ENCODE results near the gene HES7.

The HES7 gene

DNA sequence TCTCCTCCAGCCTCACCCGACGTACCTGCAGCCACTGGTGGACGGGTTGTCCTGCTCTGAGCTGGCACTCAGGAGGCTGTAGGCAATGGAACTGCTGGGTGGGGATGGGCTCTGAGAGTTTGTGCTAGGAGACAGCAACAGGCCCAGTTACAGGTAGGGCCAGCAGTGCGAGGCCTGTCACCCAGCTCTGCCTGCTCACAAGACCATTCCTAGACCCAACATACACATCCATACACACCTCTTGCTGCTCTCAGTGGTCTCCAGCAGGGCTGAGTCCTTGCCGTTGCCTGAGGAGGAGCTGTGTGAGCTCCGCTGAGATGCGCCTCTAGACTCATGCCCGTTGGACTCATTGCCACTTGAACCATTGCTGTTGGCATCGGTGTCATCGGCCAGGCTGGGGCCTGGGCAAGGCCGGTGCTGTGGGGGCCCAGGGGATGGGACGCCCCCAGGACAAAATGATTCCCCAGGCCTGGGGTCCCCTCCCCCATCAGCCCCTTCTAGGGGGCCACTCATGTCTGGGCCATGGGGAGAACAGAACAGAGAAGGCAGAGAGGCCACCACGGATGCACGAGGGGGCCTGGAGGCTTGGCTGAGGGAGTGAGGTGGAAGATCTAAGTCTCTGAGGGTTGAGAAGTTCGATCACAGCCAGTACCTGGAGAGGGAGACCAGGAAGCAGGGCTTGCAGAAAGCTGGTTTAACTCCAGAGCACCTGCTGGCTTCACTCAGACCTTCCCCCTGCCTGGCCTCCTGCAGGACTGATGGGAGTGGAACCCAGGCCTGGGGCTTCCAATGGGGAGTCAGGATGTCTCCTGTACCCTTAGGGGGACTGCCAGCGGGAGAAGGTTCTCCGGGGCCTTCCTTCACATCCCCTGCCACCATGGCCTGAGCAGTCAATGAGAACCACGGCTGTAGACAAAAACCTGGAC is 26.6 kb upstream of the HES7 start:
- Histone ChIP-seq H3K36me3 (ENCODE audit: control insufficient read depth, insufficient read depth, low read length) (peaks cover 37% of the 10 kb centered on the region), H3K27me3 (replicated peaks; ENCODE audit: control insufficient read depth, insufficient read depth, low read length) (no peaks in the 10 kb centered on the region), H3K4me3 (replicated peaks; ENCODE audit: low read depth, low read length) (peak overlapping the region; percentile 91)
- no peak for DNase-seq (ENCODE audit: extremely low read depth, insufficient read length)
- TF ChIP-seq CTCF (IDR thresholded peaks at IDR 0.05; ENCODE audit: insufficient read depth, low read length, poor library complexity, severe bottlenecking): no peak

DNA sequence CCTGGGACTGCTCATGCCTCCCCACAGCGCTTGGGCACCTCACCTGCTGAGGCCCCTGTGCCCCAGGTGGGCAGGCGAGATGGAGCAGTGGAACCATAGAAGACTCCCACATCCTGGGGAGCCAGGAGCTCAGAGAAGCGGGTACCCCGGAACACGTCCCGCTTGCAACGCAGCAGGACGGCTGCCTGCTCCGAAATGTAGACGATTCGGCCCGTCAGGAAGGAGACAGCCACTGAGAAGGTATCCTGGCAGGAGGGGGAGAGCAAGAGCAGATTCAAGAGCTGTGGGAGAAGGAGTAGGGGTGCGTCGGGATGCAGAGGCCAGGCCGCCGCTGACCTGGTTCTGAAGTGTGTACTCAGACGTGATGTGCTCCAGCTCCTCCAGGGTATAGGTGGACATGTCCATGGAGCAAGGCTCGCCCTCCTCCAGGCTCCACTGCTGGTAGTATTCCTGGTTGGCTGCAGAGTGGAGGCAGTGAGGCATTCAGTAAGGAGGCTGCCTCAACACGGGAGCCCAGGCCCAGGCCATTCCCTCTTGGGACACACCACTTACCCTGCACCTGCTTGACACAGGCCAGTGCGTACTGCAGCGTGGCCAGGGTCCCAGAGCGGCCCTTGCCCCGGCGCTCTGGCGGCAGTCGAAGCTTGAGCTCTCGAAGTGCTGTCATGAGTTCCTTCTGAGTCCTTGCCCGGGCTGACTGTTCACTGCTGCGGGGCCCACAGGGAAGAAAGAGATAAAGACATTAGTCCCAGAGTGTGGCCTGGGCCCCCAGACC is 25.7 kb upstream of the HES7 start:
- no peak overlapping the region for H3K4me3 ChIP-seq (replicated peaks; ENCODE audit: low read depth, low read length)
- no peak for DNase-seq (ENCODE audit: extremely low read depth, insufficient read length)
- no peak for TF ChIP-seq CTCF (IDR thresholded peaks at IDR 0.05; ENCODE audit: insufficient read depth, low read length, poor library complexity, severe bottlenecking)
- H3K27me3 ChIP-seq (replicated peaks; ENCODE audit: control insufficient read depth, insufficient read depth, low read length): no peaks in the 10 kb centered on the region
- H3K36me3 ChIP-seq (ENCODE audit: control insufficient read depth, insufficient read depth, low read length): peaks cover 40% of the 10 kb centered on the region

DNA sequence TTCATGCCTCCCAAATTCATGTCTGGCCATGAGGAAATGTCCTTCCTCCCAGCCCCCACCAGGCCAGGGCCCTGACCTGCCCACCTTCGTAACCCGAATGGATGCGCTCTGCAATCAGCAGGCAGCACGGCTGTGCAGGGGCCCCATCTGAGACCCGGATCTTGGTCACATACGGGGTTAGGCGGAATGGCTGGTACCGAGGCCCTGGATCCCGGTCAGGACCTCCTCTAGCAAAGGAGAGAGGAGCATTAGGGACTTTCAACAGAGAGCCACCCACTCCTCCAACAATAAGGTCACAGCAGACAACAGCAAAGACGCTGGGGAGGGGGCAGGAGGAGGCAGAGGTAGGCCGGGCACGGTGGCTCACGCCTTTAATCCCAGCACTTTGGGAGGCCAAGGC is 24.7 kb upstream of the HES7 start:
- no peak overlapping the region for H3K4me3 ChIP-seq (replicated peaks; ENCODE audit: low read depth, low read length)
- TF ChIP-seq CTCF (IDR thresholded peaks at IDR 0.05; ENCODE audit: insufficient read depth, low read length, poor library complexity, severe bottlenecking): no peak
- peaks cover 46% of the 10 kb centered on the region for H3K36me3 ChIP-seq (ENCODE audit: control insufficient read depth, insufficient read depth, low read length)
- H3K27me3 ChIP-seq (replicated peaks; ENCODE audit: control insufficient read depth, insufficient read depth, low read length): no peaks in the 10 kb centered on the region
- no peak for DNase-seq (ENCODE audit: extremely low read depth, insufficient read length)

DNA sequence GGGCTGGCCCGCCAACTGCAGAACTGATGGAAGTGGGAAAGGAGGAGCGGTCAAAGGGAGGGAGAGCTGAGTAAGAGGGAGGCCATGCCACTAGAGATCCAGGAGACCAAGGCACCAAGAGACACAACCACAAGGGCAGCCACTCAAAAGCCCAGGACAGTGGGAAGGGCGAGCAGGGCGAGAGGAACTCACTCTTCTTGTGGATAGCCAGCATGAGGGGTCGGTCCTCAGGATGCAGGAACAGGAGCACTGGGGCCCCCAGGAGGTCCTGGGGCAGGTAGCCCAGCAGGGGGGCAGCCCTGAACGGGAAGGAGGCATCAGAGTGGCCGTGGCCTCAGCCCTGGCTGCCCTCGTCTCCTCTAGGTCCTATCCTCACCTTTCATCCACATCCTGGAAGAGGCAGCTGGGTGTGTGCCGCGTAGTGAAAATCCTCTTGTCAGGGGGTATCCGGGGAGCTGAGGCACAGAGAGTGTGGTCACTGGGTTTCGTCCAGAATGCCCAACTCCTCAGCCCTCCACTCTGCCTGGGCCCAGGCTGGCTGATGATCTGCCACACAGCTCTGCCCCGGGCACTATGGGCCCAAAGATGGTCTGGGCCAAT is 24.0 kb upstream of the HES7 start:
- H3K4me3 ChIP-seq (replicated peaks; ENCODE audit: low read depth, low read length): no peak overlapping the region
- no peak for DNase-seq (ENCODE audit: extremely low read depth, insufficient read length)
- H3K36me3 ChIP-seq (ENCODE audit: control insufficient read depth, insufficient read depth, low read length): peaks cover 51% of the 10 kb centered on the region
- H3K27me3 ChIP-seq (replicated peaks; ENCODE audit: control insufficient read depth, insufficient read depth, low read length): no peaks in the 10 kb centered on the region
- TF ChIP-seq CTCF (IDR thresholded peaks at IDR 0.05; ENCODE audit: insufficient read depth, low read length, poor library complexity, severe bottlenecking): no peak

- Histone ChIP-seq H3K4me3 (replicated peaks; ENCODE audit: low read depth, low read length) (no peak overlapping the region), H3K27me3 (replicated peaks; ENCODE audit: control insufficient read depth, insufficient read depth, low read length) (no peaks in the 10 kb centered on the region), H3K36me3 (ENCODE audit: control insufficient read depth, insufficient read depth, low read length) (peaks cover 57% of the 10 kb centered on the region)
- no peak for TF ChIP-seq CTCF (IDR thresholded peaks at IDR 0.05; ENCODE audit: insufficient read depth, low read length, poor library complexity, severe bottlenecking)
- no peak for DNase-seq (ENCODE audit: extremely low read depth, insufficient read length)
Observed at GRCh38 chr17:8147141-8147804, 23.4 kb upstream of the HES7 start.
